Measurements from ENCODE around the gene C8G.

DNA sequence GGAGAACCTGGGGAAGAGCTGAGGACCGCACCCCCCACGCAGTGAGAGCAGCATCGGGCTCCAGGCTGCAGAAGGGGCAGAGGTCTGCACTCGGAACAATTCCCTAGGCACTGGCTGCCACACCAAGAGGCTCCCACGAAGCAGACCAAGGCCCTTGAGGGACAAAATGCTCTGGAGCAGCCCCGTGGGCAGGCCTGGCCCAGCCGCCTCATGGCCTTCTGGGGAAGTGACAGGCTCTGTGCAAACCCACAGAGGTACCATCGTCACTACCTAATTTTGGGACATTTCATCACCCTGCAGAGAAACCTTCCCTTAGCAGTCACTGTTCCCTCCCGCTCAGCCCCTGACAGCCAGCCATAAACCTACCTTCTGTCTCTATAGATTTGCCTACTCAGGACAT, 16.5 kb upstream of the C8G start:
- TF ChIP-seq TAF1 (IDR thresholded peaks at IDR 0.05; ENCODE audit: low read depth) (no peak), RAD21 (IDR thresholded peaks at IDR 0.05; ENCODE audit: low read depth) (no peak), EP300 (IDR thresholded peaks at IDR 0.05; ENCODE audit: borderline replicate concordance) (no peak), EGR1 (IDR thresholded peaks at IDR 0.05) (no peak), CEBPB (IDR thresholded peaks at IDR 0.05) (no peak), FOXM1 (IDR thresholded peaks at IDR 0.05; ENCODE audit: borderline replicate concordance, low read depth) (no peak), TCF12 (IDR thresholded peaks at IDR 0.05; ENCODE audit: low read depth) (no peak), TEAD4 (IDR thresholded peaks at IDR 0.05) (no peak), ZBTB7A (IDR thresholded peaks at IDR 0.05; ENCODE audit: low read depth) (no peak)
- TF ChIP-seq, protein P1, sequence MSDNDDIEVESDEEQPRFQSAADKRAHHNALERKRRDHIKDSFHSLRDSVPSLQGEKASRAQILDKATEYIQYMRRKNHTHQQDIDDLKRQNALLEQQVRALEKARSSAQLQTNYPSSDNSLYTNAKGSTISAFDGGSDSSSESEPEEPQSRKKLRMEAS (IDR thresholded peaks at IDR 0.05): no peak
- TF ChIP-seq, protein P2, sequence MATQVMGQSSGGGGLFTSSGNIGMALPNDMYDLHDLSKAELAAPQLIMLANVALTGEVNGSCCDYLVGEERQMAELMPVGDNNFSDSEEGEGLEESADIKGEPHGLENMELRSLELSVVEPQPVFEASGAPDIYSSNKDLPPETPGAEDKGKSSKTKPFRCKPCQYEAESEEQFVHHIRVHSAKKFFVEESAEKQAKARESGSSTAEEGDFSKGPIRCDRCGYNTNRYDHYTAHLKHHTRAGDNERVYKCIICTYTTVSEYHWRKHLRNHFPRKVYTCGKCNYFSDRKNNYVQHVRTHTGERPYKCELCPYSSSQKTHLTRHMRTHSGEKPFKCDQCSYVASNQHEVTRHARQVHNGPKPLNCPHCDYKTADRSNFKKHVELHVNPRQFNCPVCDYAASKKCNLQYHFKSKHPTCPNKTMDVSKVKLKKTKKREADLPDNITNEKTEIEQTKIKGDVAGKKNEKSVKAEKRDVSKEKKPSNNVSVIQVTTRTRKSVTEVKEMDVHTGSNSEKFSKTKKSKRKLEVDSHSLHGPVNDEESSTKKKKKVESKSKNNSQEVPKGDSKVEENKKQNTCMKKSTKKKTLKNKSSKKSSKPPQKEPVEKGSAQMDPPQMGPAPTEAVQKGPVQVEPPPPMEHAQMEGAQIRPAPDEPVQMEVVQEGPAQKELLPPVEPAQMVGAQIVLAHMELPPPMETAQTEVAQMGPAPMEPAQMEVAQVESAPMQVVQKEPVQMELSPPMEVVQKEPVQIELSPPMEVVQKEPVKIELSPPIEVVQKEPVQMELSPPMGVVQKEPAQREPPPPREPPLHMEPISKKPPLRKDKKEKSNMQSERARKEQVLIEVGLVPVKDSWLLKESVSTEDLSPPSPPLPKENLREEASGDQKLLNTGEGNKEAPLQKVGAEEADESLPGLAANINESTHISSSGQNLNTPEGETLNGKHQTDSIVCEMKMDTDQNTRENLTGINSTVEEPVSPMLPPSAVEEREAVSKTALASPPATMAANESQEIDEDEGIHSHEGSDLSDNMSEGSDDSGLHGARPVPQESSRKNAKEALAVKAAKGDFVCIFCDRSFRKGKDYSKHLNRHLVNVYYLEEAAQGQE (IDR thresholded peaks at IDR 0.05; ENCODE audit: low read depth): no peak
- TF ChIP-seq, protein P3, sequence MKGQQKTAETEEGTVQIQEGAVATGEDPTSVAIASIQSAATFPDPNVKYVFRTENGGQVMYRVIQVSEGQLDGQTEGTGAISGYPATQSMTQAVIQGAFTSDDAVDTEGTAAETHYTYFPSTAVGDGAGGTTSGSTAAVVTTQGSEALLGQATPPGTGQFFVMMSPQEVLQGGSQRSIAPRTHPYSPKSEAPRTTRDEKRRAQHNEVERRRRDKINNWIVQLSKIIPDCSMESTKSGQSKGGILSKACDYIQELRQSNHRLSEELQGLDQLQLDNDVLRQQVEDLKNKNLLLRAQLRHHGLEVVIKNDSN (IDR thresholded peaks at IDR 0.05): no peak

Data from Ishikawa (cell line).